ENCODE results near the gene TMEM114. TPM values are rescaled to one million over a fixed set of nuclear protein-coding genes. Genes with fewer than 3 reads are reported as not detected.

The TMEM114 gene
- total RNA-seq, 1 experiment from 2014 or later, result not detected

DNA sequence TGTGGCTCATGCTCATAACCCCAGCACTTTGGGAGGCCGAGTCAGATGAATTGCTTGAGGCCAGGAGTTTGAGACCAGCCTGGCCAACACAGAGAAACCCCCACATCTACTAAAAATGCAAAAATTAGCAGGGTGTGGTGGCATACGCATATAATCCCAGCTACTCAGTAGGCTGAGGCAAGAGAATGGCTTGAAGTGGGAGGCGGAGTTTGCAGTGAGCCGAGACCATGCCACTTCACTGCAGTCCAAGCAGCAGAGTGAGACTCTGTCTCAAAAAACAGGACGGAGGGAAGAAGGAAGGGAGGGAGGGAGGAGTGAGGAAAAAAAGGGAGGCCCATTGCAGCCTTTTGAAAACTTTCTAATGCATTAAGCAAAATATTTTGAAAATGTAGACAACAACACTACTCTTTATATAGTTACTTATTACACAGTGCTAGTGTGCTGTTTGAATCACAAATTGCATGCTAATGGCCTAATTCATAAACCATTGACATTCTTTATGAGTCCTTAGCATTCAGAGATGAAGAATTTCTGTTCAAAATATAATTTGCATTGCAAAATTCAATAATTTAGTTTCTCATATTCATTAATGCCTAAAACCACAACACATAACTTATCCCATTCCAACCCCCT is 59.4 kb downstream of the TMEM114 start:
- in situ Hi-C loops (cut with HindIII; ENCODE audit: low pct_unique_long_range_greater_than_20kb, low sequenced_read_pairs), result no loop called here
- Histone ChIP-seq H3K27me3 (ENCODE audit: control insufficient read depth, insufficient read depth, low read length) (peaks cover 17% of the 10 kb centered on the region; the same call in 1 of the 2 replicates), H3K36me3 (ENCODE audit: control insufficient read depth, insufficient read depth, low read length) (no peaks in the 10 kb centered on the region), H3K9me3 (ENCODE audit: control insufficient read depth, insufficient read depth, low read depth, low read length) (no peaks in the 10 kb centered on the region), H3K4me1 (ENCODE audit: control insufficient read depth, insufficient read depth, low read length) (no peaks in the 10 kb centered on the region), H3K4me3 (ENCODE audit: low read depth in 2 of 2, low read length in 2 of 2) (no peak overlapping the region), H3K27ac (ENCODE audit: low read length) (no peak overlapping the region)
- DNase-seq (ENCODE audit: low read depth, low spot score), result no peak
- intact Hi-C loops (cut with micrococcal nuclease; ENCODE audit: unreplicated experiment), result no loop called here
- CTCF ChIA-PET, result no interaction called here
- POLR2A ChIA-PET, result no interaction called here
- BruUV-seq (replicated peaks), result no TSS peak
- TF ChIP-seq TCF7L2 (IDR thresholded peaks at IDR 0.05; ENCODE audit: low read depth, low read length) (no peak), CTCF (IDR thresholded peaks at IDR 0.05) (no peak), POLR2AphosphoS5 (IDR thresholded peaks at IDR 0.05; ENCODE audit: low read depth, low read length) (no peak), SIN3A (IDR thresholded peaks at IDR 0.05; ENCODE audit: borderline replicate concordance, insufficient read depth, low read depth, low read length) (no peak)
- TF ChIP-seq, protein P1, sequence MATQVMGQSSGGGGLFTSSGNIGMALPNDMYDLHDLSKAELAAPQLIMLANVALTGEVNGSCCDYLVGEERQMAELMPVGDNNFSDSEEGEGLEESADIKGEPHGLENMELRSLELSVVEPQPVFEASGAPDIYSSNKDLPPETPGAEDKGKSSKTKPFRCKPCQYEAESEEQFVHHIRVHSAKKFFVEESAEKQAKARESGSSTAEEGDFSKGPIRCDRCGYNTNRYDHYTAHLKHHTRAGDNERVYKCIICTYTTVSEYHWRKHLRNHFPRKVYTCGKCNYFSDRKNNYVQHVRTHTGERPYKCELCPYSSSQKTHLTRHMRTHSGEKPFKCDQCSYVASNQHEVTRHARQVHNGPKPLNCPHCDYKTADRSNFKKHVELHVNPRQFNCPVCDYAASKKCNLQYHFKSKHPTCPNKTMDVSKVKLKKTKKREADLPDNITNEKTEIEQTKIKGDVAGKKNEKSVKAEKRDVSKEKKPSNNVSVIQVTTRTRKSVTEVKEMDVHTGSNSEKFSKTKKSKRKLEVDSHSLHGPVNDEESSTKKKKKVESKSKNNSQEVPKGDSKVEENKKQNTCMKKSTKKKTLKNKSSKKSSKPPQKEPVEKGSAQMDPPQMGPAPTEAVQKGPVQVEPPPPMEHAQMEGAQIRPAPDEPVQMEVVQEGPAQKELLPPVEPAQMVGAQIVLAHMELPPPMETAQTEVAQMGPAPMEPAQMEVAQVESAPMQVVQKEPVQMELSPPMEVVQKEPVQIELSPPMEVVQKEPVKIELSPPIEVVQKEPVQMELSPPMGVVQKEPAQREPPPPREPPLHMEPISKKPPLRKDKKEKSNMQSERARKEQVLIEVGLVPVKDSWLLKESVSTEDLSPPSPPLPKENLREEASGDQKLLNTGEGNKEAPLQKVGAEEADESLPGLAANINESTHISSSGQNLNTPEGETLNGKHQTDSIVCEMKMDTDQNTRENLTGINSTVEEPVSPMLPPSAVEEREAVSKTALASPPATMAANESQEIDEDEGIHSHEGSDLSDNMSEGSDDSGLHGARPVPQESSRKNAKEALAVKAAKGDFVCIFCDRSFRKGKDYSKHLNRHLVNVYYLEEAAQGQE (IDR thresholded peaks at IDR 0.05; ENCODE audit: insufficient read depth in 1 of 2, low read depth in 2 of 2, low read length in 1 of 2), result no peak
- no peak for ATAC-seq

DNA sequence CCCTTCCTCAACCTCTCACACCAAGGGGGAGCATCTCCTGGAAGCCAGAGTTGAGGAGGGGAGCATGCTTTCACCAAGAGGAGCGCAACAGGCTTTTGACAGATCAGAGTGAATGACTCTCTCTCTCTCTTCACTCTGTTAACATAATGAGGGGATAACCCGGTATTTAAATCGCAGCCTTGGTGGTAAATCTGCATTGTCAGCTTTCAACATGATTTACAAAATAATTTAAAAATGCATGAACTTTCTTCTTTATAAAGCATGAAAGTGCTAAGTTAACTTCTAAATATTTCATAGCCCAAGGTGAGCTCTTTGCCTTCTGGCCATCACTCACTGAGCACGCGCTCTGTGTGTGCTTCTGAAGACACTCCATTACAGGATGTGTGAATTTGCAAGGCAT is 61.8 kb downstream of the TMEM114 start:
- DNase-seq (ENCODE audit: low read depth, low spot score) (no peak), ATAC-seq (no peak)
- H3K4me3 ChIP-seq (ENCODE audit: low read depth in 2 of 2, low read length in 2 of 2), result no peak overlapping the region
- no peaks in the 10 kb centered on the region for H3K36me3 ChIP-seq (ENCODE audit: control insufficient read depth, insufficient read depth, low read length)
- POLR2A ChIA-PET, result no interaction called here
- H3K4me1 ChIP-seq (ENCODE audit: control insufficient read depth, insufficient read depth, low read length), result no peaks in the 10 kb centered on the region
- CTCF ChIA-PET, result no interaction called here
- in situ Hi-C loops (cut with HindIII; ENCODE audit: low pct_unique_long_range_greater_than_20kb, low sequenced_read_pairs), result no loop called here
- BruUV-seq (replicated peaks), result no TSS peak
- H3K27ac ChIP-seq (ENCODE audit: low read length), result no peak overlapping the region
- intact Hi-C loops (cut with micrococcal nuclease; ENCODE audit: unreplicated experiment), result no loop called here
- no peak for TF ChIP-seq POLR2AphosphoS5 (IDR thresholded peaks at IDR 0.05; ENCODE audit: low read depth, low read length)
- TF ChIP-seq, protein P1 (IDR thresholded peaks at IDR 0.05; ENCODE audit: insufficient read depth in 1 of 2, low read depth in 2 of 2, low read length in 1 of 2), result no peak
- no peak for TF ChIP-seq TCF7L2 (IDR thresholded peaks at IDR 0.05; ENCODE audit: low read depth, low read length)
- no peak for TF ChIP-seq CTCF (IDR thresholded peaks at IDR 0.05)
- TF ChIP-seq SIN3A (IDR thresholded peaks at IDR 0.05; ENCODE audit: borderline replicate concordance, insufficient read depth, low read depth, low read length), result no peak
- H3K9me3 ChIP-seq (ENCODE audit: control insufficient read depth, insufficient read depth, low read depth, low read length), result no peaks in the 10 kb centered on the region
- peaks cover 26% of the 10 kb centered on the region; the same call in 1 of the 2 replicates for H3K27me3 ChIP-seq (ENCODE audit: control insufficient read depth, insufficient read depth, low read length)
